ENCODE results near the gene ACSL3.
"Not testable (repeated sequence)": the region's sequence is repeated elsewhere in the genome, so short reads cannot be mapped to it uniquely, and the experiment has no call there.

ACSL3 gene

GRCh38 chr2:222915092-222915957 is 54.5 kb downstream of the ACSL3 start:
- no peak for DNase-seq

DNA sequence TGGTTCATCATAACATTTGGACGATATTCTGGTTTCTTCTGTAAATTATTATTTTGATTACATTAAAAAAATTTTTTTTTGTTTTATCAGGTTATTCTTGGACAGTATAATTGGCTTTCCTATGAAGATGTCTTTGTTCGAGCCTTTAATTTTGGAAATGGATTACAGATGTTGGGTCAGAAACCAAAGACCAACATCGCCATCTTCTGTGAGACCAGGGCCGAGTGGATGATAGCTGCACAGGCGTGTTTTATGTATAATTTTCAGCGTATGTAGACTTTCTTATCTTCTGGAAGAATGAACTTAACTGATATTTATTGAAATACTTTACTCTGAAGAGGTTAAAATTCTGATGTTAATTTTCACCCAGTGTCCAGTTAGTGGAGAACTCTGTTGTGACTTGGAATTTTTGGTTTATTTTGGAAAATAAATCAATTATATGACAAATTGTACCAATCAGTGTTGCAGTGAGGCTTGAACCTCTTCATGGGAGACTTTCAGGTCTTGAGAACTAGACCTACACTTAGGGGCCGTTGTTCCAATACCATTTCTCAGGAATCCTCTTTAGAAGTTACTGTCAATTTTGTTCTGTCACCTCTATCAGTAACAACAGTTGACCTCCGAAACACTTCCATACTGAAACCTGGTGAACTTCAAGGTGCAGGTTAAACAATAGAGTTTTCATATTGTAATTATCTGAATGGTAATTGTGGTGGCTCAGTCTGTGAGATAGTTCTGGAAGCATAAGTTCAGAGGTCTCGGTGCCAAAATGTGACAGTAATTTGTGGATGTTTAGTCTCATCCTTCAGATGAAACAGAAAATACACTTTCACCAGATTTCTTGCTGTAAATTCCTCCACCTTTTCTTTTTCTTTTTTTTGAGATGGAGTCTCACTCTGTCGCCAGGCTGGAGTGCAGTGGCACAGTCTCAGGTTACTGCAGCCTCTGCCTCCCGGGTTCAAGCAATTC is 55.7 kb downstream of the ACSL3 start:
- DNase-seq = no peak

GRCh38 chr2:222917212-222917611 is 56.4 kb downstream of the ACSL3 start:
- not testable (repeated sequence) for DNase-seq

DNA sequence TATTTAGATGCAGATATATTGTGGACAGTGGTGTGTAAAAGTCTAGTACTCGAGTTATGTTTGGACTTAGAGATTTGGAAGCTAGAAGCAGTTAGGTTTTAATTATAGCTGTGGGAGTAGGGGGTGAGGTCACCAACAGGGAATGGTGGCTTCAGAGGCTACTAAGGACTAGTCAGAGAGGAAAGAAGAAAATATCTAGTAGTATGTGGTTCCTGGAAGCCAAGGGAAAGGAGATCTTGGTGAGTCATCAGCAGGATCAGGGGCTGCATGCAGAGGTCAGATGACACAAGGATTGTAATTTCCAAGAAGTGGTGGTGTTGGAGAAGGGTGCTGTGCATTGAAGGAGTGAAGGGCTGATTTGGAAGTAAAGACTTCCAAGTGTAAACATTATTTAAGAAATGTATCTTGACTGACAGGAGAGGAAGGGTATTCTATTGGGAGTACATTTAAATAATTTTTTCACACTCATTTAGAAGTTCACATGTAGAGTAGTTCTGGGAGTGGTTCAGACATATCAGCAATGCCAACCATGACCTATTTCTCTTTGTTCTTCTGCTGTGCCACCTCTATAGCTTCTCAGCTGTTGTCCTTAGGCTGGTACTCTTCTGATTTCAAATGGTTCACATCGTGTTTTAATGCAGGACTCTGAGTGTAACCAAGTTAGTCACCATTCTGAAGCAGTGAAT is 59.1 kb downstream of the ACSL3 start:
- no peak for DNase-seq

GRCh38 chr2:222920657-222921186 is 59.9 kb downstream of the ACSL3 start:
- no peak for DNase-seq

DNA sequence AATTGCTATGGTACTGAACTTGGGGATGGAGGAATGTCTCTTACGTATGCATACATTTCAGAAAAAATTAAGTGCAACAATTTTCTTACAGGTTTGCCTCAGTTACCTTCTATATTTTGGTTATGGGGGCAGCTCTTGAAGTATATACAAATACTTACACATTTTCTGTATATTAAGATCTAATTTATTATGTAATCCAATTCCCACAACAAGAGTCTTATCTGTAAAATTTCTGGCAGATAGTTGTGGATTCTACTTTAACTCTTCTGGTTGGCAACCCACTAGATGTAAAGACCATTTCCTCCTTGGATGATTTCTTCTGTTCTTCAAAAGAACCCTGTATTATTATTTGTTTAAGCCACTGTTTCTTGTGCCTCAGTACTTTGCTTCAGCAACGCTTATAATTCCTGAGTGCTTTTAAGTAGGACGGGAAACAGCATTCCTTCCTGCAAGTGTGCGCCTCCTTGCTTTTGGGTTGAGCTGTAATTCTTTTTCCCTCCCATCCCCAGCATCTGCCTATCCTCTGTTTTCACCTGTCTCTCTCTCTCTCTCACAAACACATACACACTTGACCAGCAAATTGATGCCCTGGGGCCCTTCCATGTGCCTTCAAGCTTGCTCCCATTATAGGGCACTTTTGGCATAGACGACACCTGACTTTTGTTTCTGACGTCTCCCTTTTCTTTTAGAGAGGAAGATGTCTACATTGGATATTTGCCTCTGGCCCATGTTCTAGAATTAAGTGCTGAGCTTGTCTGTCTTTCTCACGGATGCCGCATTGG is 61.4 kb downstream of the ACSL3 start:
- no peak for DNase-seq

- DNase-seq = no peak
Measured at GRCh38 chr2:222926915-222927314, 66.1 kb downstream of the ACSL3 start.

- no peak for DNase-seq
Measured at GRCh38 chr2:222927600-222927999, 66.8 kb downstream of the ACSL3 start.

DNA sequence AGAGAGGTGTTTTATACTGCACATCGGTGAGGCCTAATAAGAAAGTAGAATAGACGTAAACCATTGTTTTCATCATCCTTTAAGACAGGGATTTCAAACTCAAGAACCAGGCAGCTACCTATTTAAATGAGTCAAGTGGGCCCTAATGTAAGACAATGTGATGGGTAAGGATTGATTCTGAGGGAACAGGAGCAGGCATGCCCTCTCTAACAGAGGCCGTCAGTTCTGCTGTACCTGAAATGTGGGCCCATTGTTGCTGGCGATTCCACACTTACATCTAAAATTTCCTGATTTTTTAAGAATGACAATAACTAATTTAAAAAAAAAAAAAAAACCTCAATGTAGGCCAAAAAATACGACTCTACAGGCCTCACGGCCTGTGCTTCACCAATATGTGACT is 67.5 kb downstream of the ACSL3 start:
- no peak for DNase-seq

DNA sequence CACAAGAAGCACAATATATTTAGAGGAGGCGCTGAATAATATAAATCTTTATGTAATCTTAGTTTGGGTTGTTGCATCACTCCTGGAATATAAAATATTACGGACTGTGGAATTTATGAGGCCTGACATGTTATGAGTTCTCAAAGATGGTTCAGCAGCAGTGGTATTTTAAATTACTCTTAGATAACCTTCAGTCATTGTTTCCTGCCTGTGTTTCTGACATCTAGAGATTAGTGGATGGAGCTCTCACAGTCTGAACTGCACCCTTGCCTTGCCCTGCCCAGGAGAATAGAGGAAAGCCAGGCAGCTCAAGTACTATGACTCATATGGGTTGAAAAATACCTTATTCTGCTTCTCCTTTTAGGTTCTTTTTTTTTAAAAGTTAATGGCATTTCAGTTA is 70.0 kb downstream of the ACSL3 start:
- DNase-seq = no peak

DNA sequence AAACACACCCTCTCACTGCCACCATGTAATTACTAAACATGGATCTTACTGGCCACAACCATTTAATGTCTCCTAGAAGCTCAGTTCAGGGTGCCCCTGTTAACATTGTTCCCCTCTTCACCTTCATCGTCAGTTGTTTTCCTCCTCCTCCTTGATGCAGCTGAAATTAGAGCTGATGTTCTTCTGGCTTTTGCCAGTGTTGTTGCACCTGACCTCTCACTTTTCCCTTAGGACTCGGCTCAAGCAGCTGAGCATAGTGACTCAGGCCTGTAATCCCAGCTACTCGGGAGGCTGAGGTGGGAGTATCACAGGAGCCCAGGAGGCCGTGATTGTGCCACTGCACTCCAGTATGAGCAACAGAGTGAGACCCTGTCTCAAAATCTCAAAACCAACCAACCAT is 70.8 kb downstream of the ACSL3 start:
- no peak for DNase-seq

- no peak for DNase-seq
Measured at GRCh38 chr2:222933458-222933857, 72.6 kb downstream of the ACSL3 start.

GRCh38 chr2:222935688-222936298 is 75.0 kb downstream of the ACSL3 start:
- DNase-seq = no peak

DNA sequence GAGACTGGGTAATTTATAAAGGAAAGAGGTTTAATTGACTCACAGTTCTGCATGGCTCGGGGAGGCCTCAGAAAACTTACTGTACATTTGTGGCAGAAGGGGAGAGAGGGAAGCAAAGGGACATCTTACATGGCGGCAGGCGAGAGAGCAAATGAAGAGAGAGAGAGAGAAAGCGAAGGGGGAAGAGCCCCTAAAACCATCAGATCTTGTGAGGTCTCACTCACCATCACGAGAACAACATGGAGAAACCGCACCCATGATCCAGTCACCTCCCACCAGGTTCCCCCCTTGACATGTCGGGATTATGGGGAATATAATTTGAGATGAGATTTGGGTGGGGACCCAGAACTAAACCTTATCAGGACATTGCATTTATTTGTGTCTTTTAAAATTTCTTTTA is 75.9 kb downstream of the ACSL3 start:
- no peak for DNase-seq

DNA sequence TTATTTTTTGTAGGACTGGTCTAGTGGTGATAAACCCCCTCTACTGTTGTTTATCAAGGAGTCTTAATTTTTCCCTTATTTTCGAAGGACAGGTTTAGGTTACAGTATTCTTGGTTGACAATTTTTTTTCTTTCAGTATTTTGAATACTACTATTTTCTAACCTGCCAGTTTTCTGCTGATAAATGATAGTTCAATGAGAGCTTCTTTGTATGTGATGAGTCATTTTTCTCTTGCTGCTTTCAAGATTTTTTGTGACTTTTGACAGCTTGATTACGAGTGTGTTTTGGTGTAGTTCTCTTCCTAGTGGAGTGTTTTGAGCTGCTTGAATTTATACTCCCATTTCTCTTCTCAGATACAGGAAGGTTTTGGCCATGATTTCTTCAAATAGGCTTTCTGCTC is 77.5 kb downstream of the ACSL3 start:
- no peak for DNase-seq

GRCh38 chr2:222939208-222939856 is 78.5 kb downstream of the ACSL3 start:
- no peak for DNase-seq

DNA sequence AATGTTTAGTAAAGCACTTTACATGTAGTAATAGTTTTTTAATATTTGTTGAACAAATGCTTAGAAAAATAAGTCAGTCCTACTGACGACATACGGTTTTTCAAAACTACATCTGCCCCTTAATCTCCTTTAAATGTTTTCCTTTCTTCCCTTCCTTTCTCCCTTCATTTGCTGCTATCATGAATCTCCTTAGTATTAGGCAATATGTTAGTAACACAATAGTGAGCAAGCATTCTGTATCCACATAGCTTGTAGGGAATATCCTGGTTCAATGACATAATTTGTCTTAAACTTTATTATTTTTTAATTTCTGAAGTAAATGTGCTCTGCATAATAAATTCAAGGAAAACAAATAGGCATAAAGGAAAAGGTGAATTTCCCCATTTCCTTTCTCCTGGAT is 79.1 kb downstream of the ACSL3 start:
- DNase-seq = no peak

DNA sequence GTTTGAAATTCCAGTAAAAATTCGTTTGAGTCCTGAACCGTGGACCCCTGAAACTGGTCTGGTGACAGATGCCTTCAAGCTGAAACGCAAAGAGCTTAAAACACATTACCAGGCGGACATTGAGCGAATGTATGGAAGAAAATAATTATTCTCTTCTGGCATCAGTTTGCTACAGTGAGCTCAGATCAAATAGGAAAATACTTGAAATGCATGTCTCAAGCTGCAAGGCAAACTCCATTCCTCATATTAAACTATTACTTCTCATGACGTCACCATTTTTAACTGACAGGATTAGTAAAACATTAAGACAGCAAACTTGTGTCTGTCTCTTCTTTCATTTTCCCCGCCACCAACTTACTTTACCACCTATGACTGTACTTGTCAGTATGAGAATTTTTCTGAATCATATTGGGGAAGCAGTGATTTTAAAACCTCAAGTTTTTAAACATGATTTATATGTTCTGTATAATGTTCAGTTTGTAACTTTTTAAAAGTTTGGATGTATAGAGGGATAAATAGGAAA is 80.7 kb downstream of the ACSL3 start:
- no peak for DNase-seq

- no peak for DNase-seq
Measured at GRCh38 chr2:222942561-222942960, 81.7 kb downstream of the ACSL3 start.

- no peak for DNase-seq
Measured at GRCh38 chr2:222942977-222943376, 82.1 kb downstream of the ACSL3 start.

DNA sequence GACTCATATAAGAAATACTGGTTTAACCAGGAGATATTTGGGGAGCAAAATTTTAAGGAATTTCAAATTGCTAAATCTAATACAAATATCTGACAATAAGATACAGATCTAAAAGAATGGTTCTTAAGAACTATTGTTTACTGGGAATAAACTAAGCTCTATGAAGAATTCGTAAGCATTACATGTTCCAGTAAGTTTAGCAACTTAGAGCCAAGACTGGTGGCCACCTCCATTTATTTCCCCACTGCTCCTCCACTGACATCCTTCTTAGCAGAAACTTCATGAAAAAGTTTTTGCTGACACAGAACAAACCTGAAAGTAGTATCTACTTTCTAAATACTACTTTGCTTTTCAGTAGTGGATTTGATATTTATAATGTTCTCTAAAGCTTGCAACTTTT is 83.0 kb downstream of the ACSL3 start:
- DNase-seq = no peak
